DMS 273 treated with DMSO at 0.1 percent for 48 hours (cell line): ENCODE results near the gene LTO1.
"Not testable (repeated sequence)": the region's sequence is repeated elsewhere in the genome, so short reads cannot be mapped to it uniquely, and the experiment has no call there.

Experiments used
- DNase-seq: peaks from one replicate; lab custom pipeline; 2025; lab: John Stamatoyannopoulos, UW

The LTO1 gene

GRCh38 chr11:69700278-69701140 is 25.4 kb upstream of the LTO1 start:
- DNase-seq = peak; percentile 39

GRCh38 chr11:69699213-69699612 is 24.1 kb upstream of the LTO1 start:
- peak; percentile 45 for DNase-seq

- DNase-seq = no peak
Measured at GRCh38 chr11:69698362-69698761, 23.2 kb upstream of the LTO1 start.

- DNase-seq = no peak
Measured at GRCh38 chr11:69697861-69698260, 22.7 kb upstream of the LTO1 start.

- no peak for DNase-seq
Measured at GRCh38 chr11:69697469-69697843, 22.3 kb upstream of the LTO1 start.

GRCh38 chr11:69696749-69697468 is 21.8 kb upstream of the LTO1 start:
- DNase-seq = no peak

- DNase-seq = not testable (repeated sequence)
Measured at GRCh38 chr11:69695995-69696394, 20.8 kb upstream of the LTO1 start.

GRCh38 chr11:69695581-69695980 is 20.4 kb upstream of the LTO1 start:
- no peak for DNase-seq

- DNase-seq = no peak
Measured at GRCh38 chr11:69694781-69695180, 19.6 kb upstream of the LTO1 start.

GRCh38 chr11:69692422-69692821 is 17.3 kb upstream of the LTO1 start:
- no peak for DNase-seq

GRCh38 chr11:69691463-69691862 is 16.3 kb upstream of the LTO1 start:
- DNase-seq = no peak

GRCh38 chr11:69689484-69690319 is 14.5 kb upstream of the LTO1 start:
- no peak for DNase-seq

GRCh38 chr11:69687969-69688771 is 13.0 kb upstream of the LTO1 start:
- DNase-seq = not testable (repeated sequence)

GRCh38 chr11:69686856-69687255 is 11.7 kb upstream of the LTO1 start:
- DNase-seq = no peak

- no peak for DNase-seq
Measured at GRCh38 chr11:69686452-69686851, 11.3 kb upstream of the LTO1 start.

GRCh38 chr11:69685348-69685747 is 10.2 kb upstream of the LTO1 start:
- DNase-seq = no peak

- DNase-seq = no peak
Measured at GRCh38 chr11:69684651-69685050, 9.5 kb upstream of the LTO1 start.

- no peak for DNase-seq
Measured at GRCh38 chr11:69683764-69684333, 8.7 kb upstream of the LTO1 start.

- no peak for DNase-seq
Measured at GRCh38 chr11:69682681-69683326, 7.7 kb upstream of the LTO1 start.

GRCh38 chr11:69682221-69682620 is 7.1 kb upstream of the LTO1 start:
- DNase-seq = no peak

GRCh38 chr11:69680688-69681087 is 5.5 kb upstream of the LTO1 start:
- no peak for DNase-seq
